ENCODE results near the gene UNKL. TPM values are rescaled to one million over a fixed set of nuclear protein-coding genes. Genes with fewer than 3 reads are reported as not detected.

The UNKL gene
- total and polyA plus RNA-seq, 2 experiments from 2014 or later: 16.5 to 35.7 TPM

DNA sequence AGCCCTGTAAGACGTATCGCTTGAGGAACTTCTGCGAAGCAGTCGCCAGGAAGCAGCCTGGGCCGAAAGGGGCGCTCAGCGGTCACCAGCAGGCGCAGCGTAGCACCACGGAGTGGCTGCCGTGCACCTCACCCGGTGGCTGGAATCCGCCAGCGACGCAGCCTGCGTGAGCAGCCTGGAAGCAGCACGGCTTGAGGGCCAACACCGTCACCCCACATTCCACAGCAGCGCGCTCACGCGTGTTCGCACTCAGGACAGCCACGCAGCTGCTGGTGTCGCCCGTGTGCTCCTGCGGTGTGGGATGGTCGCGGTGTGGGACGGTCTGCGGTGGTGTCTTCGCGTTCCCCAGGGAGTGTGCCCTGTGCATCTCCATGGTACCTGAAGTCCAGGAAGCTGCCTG is 95.5 kb downstream of the UNKL start:
- Histone ChIP-seq H3K27ac (no peak overlapping the region), H3K27me3 (no peaks in the 10 kb centered on the region), H3K9me3 (ENCODE audit: low read depth) (no peaks in the 10 kb centered on the region), H3K4me3 (no peak overlapping the region), H3K36me3 (peaks cover 60% of the 10 kb centered on the region), H3K4me1 (ENCODE audit: low read depth) (no peaks in the 10 kb centered on the region)
- TF ChIP-seq, protein P1, sequence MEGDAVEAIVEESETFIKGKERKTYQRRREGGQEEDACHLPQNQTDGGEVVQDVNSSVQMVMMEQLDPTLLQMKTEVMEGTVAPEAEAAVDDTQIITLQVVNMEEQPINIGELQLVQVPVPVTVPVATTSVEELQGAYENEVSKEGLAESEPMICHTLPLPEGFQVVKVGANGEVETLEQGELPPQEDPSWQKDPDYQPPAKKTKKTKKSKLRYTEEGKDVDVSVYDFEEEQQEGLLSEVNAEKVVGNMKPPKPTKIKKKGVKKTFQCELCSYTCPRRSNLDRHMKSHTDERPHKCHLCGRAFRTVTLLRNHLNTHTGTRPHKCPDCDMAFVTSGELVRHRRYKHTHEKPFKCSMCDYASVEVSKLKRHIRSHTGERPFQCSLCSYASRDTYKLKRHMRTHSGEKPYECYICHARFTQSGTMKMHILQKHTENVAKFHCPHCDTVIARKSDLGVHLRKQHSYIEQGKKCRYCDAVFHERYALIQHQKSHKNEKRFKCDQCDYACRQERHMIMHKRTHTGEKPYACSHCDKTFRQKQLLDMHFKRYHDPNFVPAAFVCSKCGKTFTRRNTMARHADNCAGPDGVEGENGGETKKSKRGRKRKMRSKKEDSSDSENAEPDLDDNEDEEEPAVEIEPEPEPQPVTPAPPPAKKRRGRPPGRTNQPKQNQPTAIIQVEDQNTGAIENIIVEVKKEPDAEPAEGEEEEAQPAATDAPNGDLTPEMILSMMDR (IDR thresholded peaks at IDR 0.05; ENCODE audit: low read depth, low read length): no peak
- no peak for DNase-seq (ENCODE audit: low read depth in 1 of 2, low spot score in 1 of 2)

DNA sequence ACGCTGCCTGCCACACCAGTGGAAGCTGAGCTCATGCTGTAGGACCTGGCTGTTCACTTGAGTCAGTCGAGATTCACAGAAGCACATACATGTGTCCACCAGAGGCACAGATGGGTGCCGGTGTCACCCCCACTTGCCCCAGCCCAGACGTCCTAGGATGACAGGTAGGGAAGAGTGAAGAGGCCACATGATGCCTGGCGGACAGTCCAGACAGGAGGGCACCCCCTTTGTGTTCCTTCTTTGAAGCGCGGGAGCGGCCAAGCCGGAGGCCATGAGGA is 96.3 kb downstream of the UNKL start:
- no peak for DNase-seq (ENCODE audit: low read depth in 1 of 2, low spot score in 1 of 2)
- H3K36me3 ChIP-seq: peaks cover 58% of the 10 kb centered on the region
- H3K4me1 ChIP-seq (ENCODE audit: low read depth): no peaks in the 10 kb centered on the region
- no peaks in the 10 kb centered on the region for H3K9me3 ChIP-seq (ENCODE audit: low read depth)
- no peaks in the 10 kb centered on the region for H3K27me3 ChIP-seq
- no peak overlapping the region for H3K27ac ChIP-seq
- TF ChIP-seq, protein P1 (IDR thresholded peaks at IDR 0.05; ENCODE audit: low read depth, low read length): no peak
- no peak overlapping the region for H3K4me3 ChIP-seq

DNA sequence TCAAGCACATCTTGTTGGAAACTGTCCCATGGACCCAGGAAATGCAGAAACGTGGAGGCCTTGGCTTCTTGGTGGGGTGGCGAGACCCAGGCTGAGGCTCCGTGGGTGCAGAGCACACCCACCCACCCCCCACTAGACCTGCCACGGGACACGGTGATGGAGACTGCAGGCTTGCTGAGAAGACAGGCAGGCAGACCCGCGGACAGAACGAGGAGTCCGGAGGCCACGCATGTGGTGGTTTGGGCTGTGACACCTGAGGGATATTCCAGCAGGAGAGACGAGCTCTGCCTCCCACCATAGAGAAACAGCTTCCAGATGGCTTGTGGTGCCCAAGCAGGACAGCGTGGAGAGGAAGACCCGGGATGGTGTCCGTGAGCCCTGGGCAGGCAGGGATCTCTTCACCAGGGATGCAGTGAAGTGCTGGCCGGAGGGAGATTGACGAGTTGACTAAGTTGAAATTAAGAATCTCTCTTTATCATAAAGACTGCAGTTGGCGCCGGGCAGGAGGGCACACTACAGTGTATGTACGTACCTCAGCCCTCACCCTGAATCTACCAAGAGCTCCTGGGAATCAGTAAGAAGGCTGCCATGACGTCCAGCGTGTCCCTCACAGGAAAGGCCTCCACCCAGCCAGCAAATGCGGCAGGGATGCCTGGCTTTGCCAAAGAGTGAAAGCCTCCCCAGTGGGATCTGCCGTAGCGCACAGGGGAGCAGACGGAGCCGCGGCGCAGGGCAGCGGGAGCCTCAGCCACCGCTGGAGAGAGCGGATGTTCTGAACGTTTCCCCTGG is 96.8 kb downstream of the UNKL start:
- Histone ChIP-seq H3K9me3 (ENCODE audit: low read depth) (no peaks in the 10 kb centered on the region), H3K36me3 (peaks cover 57% of the 10 kb centered on the region), H3K4me3 (no peak overlapping the region), H3K27ac (no peak overlapping the region), H3K4me1 (ENCODE audit: low read depth) (no peaks in the 10 kb centered on the region), H3K27me3 (no peaks in the 10 kb centered on the region)
- TF ChIP-seq, protein P1 (IDR thresholded peaks at IDR 0.05; ENCODE audit: low read depth, low read length): no peak
- DNase-seq (ENCODE audit: low read depth in 1 of 2, low spot score in 1 of 2): no peak

DNA sequence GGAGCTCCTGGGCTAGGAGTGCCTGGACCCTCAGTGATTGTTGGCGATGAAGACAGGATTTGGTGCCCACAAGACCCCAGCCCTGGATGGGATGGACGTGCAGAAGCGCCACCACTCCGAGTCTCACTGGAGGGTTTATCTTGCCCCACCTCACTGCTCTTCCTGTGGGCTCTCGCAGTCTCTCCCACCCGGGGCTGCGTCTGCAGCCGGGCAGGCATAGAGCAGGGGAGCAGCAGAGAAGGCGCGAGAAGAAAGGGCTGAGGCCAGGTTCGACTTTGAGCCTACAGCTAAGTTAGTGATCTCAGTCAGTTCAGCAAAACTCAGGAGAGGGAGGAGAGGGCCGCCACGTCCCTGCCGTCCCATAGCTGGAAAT is 98.5 kb downstream of the UNKL start:
- Histone ChIP-seq H3K36me3 (peaks cover 57% of the 10 kb centered on the region), H3K4me1 (ENCODE audit: low read depth) (peaks cover 12% of the 10 kb centered on the region), H3K9me3 (ENCODE audit: low read depth) (no peaks in the 10 kb centered on the region), H3K27ac (no peak overlapping the region), H3K27me3 (no peaks in the 10 kb centered on the region), H3K4me3 (no peak overlapping the region)
- DNase-seq (ENCODE audit: low read depth in 1 of 2, low spot score in 1 of 2): no peak
- TF ChIP-seq, protein P1 (IDR thresholded peaks at IDR 0.05; ENCODE audit: low read depth, low read length): no peak

DNA sequence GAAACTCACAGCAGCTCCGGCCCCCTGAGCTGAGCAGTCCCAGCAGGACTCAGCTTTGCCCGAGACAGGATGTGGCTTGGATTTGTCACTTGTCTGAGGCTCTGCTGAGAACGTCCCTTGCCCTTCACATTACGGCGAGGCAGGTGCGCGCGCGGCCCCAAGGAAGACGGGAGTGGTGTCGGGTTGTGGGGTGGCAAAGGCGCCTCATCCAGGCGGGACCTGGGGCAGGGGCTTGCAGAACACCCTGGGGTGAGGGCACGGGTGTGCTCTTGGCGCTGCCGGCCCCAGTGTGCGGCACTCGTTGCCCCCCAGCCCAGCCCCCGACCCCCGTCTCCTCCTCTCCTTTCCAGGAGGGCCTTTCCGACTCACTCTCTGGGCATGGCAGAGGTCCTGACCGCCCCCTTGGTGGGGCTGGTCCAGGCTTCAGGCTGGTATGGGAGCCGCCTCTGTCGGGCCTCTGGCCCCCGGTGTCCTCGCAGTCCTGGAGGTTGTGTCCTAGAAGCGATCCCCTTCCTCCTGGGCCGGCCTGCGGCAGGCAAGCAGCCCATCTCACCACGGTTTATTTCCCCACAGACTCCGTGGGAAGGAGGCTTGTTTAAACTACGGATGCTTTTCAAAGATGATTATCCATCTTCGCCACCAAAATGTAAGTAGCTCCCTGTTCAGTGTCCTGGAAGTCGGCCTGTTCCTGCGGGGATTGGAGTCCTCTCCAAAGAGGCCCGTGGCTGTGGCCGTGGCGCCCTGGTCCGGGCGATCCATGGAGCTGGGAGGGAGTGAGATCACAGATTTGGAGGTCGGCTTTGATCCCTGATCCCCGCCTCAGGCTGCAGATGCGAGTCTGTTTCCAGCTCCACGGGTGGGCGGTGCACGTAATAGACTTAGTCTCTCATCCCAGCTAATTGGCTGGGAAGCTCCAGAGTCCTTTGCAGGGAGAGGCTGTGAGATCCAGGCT is 99.1 kb downstream of the UNKL start:
- Histone ChIP-seq H3K4me3 (no peak overlapping the region), H3K9me3 (ENCODE audit: low read depth) (no peaks in the 10 kb centered on the region), H3K27ac (no peak overlapping the region), H3K27me3 (no peaks in the 10 kb centered on the region), H3K4me1 (ENCODE audit: low read depth) (peaks cover 16% of the 10 kb centered on the region), H3K36me3 (peaks cover 56% of the 10 kb centered on the region)
- TF ChIP-seq, protein P1 (IDR thresholded peaks at IDR 0.05; ENCODE audit: low read depth, low read length): no peak
- DNase-seq (ENCODE audit: low read depth in 1 of 2, low spot score in 1 of 2): no peak

All from cardiac muscle cell (in vitro differentiated cells and primary cell).